B cell (primary cell): ENCODE data around the gene TRIM52.

Experiments
- CTCF ChIP-seq: fragments of 200-600 bp; IDR thresholded peaks from one replicate; pipeline ENCODE4 v1.8.0; 2022; ENCODE audit warnings: antibody characterized with exemption, mild to moderate bottlenecking
- EZH2 ChIP-seq: IDR thresholded peaks from 2 replicates; pipeline ENCODE4 v1.6.1; 2012; ENCODE audit warnings: borderline replicate concordance, low read depth, mild to moderate bottlenecking, moderate library complexity, low read length; ENCODE audit not compliant: insufficient read depth, poor library complexity, severe bottlenecking

- no peak for TF ChIP-seq CTCF
- TF ChIP-seq EZH2 = no peak
These were observed 30.4 kb downstream of the TRIM52 start for GRCh38 chr5:181230551-181230950.
